PFSK-1 (cell line): ENCODE results near the gene RAE1.

Source experiments
- FOXP2 ChIP-seq: optimal IDR thresholded peaks from 2 replicates; pipeline ENCODE3; 2011; ENCODE audit warnings: borderline replicate concordance, control low read depth, inconsistent platforms; ENCODE audit not compliant: insufficient read depth; ENCODE audit errors: extremely low read length, extremely low read depth
- POLR2AphosphoS5 ChIP-seq: IDR thresholded peaks from 2 replicates; pipeline ENCODE4 v1.6.1; 2012; ENCODE audit warnings: low read depth, mild to moderate bottlenecking, control low read depth, low read length, moderate library complexity
- REST ChIP-seq, 2 experiments: IDR thresholded peaks; 2 replicates each; pipeline versions ENCODE4 v1.6.1 to v1.8.0; 2011 to 2012; ENCODE audit warnings: low read depth in 2 of 2, low read length in 2 of 2, control low read depth in 1 of 2, inconsistent platforms in 1 of 2, mild to moderate bottlenecking in 1 of 2, moderate library complexity in 1 of 2; ENCODE audit not compliant: insufficient read depth in 1 of 2
- SIN3A ChIP-seq: IDR thresholded peaks from 2 replicates; pipeline ENCODE4 v1.6.1; 2012; ENCODE audit warnings: mild to moderate bottlenecking, low read length, moderate library complexity, borderline replicate concordance; ENCODE audit not compliant: insufficient read depth
- TAF1 ChIP-seq: IDR thresholded peaks from 2 replicates; pipeline ENCODE4 v1.6.1; 2012; ENCODE audit warnings: low read length, control low read depth, borderline replicate concordance; ENCODE audit not compliant: insufficient read depth

RAE1 gene

GRCh38 chr20:57377350-57377749 is 26.3 kb downstream of the RAE1 start:
- no peak for TF ChIP-seq TAF1
- no peak for TF ChIP-seq FOXP2
- no peak for TF ChIP-seq POLR2AphosphoS5
- no peak for TF ChIP-seq SIN3A
- no peak for TF ChIP-seq REST (IDR thresholded peaks at IDR 0.05; ENCODE audit: insufficient read depth in 1 of 2, low read depth in 2 of 2, low read length in 2 of 2)

DNA sequence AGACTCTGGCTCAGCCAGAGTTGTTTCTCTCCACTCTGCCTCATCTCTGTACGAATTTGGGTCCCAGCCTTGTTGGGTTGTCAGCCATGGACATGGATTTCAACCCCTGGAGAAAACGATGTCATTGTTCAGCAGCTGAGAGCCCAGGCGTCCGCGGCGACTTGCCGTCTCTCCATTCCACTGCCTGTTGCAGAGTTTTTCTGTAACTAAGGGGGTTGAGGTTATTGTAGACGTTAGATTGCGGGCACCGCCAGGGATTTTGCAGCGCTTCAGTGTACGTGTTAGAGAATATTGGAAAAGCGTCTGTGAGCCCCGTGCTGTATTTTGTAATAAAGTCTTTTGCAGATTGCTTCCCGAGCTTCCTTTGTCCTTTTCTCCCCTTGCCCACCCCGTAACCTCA is 27.1 kb downstream of the RAE1 start:
- TF ChIP-seq TAF1 (no peak), FOXP2 (no peak), SIN3A (no peak), POLR2AphosphoS5 (no peak), REST (IDR thresholded peaks at IDR 0.05; ENCODE audit: insufficient read depth in 1 of 2, low read depth in 2 of 2, low read length in 2 of 2) (no peak)

DNA sequence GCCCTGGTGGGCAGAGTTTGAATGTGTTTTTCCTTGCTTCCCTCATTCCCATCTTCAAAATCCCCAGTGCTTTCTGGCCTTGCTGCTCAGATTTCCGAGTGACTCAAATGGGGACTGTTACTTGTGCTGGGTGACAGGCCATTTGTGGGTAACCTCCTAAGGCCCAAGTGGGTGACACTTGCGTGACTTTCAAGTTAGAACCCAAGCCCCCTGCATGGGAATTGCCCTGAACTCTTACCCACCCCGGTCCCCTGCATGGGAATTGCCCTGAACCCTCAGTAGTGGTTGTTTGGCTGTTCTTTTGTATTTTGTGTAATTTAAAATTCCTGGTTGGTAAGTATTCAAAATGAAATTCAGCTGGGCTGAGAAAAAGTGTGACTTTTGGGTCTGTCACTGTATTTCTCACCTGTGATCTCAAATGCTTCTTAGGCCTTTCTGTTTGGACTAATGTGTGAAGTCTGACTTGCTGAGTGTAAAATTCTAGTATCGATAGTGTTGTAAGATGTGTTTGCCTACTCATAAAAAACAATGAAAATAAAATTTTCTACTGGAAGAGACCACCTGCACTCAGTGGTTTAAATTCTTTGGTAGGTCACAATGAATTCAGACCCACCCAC is 27.7 kb downstream of the RAE1 start:
- no peak for TF ChIP-seq TAF1
- no peak for TF ChIP-seq FOXP2
- TF ChIP-seq POLR2AphosphoS5: no peak
- no peak for TF ChIP-seq REST (IDR thresholded peaks at IDR 0.05; ENCODE audit: insufficient read depth in 1 of 2, low read depth in 2 of 2, low read length in 2 of 2)
- no peak for TF ChIP-seq SIN3A

DNA sequence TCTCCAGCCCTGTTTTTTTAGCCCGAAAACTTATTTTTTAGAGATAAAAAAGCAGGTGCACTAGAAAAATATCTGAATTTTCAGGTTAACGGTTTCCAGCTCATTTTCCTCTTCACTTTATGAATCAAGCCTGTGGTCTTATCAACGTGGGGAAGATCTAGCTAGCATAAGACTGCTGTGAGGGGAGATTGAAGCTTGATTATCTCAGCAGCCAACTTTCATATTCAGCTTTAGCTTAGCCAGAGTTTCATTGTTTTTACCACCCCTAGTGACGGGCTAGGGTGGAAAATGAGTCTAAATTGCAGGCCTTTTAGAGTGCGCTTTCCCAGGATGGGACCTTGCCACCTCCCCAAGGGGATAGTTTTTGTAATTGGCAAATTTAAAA is 28.2 kb downstream of the RAE1 start:
- TF ChIP-seq TAF1 (no peak), REST (IDR thresholded peaks at IDR 0.05; ENCODE audit: insufficient read depth in 1 of 2, low read depth in 2 of 2, low read length in 2 of 2) (no peak), FOXP2 (no peak), POLR2AphosphoS5 (no peak), SIN3A (no peak)
